LNCaP clone FGC (cell line): ENCODE data around the gene TRMT11.
A peak's percentile ranks its signal among the peaks of the same experiment; 100 is the strongest.

Experiments used
- DNase-seq: peaks from one replicate; pipeline ENCODE4 v3.0.0-alpha.2; 2011; ENCODE audit warnings: low read depth
- H3K4me3 ChIP-seq: 2 replicates; pipeline ENCODE4 v1.5.1; 2011; ENCODE audit warnings: mild to moderate bottlenecking, low read depth, low read length, control low read depth
- TF ChIP-seq, protein P1 (sequence below): IDR thresholded peaks from 2 replicates; pipeline ENCODE4 v1.5.1; 2012; ENCODE audit warnings: mild to moderate bottlenecking; ENCODE audit not compliant: control insufficient read depth, insufficient read depth; ENCODE audit errors: extremely low read depth

The TRMT11 gene

DNA sequence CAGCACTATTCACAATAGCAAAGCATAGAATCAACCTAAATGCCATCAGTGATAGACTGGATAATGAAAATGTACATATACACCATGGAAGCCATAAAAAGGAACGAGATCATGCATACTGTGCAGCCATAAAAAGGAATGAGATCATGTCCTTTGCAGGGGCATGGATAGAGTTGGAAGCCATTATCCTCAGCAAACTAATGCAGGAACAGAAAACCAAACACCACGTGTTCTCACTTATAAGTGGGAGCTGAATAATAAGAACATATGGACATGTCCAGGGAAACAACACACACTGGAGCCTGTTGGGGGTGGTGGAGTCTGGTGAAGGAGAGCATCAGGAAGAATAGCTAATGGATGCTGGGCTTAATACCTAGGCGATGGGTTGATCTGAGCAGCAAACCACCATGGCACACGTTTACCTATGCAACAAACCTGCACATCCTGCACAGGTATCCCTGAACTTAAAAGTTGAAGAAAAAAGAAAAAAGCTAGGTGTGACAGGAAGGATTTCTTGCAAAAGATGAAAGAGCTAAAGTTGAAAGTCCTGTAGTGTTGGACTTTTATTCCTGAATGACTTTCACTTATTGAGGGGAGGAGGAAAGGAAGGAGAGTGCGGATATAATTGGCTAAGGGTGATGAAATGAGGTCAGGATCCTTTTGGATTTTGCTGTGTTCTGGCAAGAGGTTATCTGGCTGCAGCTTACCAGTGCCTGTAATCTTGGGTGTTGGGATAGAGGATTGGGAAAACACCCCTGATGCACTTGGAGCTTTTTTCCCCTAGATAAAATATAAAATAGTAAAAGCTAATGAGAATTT lies 8.5 kb downstream of the TRMT11 start:
- TF ChIP-seq, protein P1, sequence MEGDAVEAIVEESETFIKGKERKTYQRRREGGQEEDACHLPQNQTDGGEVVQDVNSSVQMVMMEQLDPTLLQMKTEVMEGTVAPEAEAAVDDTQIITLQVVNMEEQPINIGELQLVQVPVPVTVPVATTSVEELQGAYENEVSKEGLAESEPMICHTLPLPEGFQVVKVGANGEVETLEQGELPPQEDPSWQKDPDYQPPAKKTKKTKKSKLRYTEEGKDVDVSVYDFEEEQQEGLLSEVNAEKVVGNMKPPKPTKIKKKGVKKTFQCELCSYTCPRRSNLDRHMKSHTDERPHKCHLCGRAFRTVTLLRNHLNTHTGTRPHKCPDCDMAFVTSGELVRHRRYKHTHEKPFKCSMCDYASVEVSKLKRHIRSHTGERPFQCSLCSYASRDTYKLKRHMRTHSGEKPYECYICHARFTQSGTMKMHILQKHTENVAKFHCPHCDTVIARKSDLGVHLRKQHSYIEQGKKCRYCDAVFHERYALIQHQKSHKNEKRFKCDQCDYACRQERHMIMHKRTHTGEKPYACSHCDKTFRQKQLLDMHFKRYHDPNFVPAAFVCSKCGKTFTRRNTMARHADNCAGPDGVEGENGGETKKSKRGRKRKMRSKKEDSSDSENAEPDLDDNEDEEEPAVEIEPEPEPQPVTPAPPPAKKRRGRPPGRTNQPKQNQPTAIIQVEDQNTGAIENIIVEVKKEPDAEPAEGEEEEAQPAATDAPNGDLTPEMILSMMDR: no peak
- H3K4me3 ChIP-seq: no peak overlapping the region
- DNase-seq: no peak

DNA sequence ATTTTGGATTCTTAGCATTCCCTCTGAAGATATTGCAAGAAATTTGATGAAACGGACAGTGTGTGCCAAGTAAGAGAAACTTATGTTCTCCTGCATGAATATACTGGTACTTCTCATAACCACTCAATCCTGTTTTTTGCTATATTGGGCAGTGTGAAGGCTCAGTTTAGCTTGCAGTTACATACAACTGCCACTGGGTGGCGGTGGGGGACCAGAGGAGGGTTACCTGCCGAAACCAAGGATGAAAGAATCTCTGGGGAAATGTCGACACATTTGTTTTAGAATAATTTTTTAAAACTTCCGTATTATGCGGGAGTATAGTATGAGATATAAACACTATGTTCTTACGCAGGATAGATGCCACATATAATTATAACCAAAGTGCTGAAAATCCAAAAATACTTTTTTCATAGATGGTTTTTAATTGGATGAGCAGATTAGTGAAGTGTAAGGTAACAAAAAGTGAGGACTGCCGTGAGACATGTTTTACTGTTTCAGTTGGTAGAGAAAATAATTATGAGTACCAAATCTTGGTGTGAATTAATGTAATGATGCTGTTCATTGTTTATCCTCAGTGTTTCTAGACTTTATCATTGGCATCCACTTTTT lies 9.7 kb downstream of the TRMT11 start:
- H3K4me3 ChIP-seq: no peak overlapping the region
- DNase-seq: no peak
- TF ChIP-seq, protein P1: peak; percentile 97

DNA sequence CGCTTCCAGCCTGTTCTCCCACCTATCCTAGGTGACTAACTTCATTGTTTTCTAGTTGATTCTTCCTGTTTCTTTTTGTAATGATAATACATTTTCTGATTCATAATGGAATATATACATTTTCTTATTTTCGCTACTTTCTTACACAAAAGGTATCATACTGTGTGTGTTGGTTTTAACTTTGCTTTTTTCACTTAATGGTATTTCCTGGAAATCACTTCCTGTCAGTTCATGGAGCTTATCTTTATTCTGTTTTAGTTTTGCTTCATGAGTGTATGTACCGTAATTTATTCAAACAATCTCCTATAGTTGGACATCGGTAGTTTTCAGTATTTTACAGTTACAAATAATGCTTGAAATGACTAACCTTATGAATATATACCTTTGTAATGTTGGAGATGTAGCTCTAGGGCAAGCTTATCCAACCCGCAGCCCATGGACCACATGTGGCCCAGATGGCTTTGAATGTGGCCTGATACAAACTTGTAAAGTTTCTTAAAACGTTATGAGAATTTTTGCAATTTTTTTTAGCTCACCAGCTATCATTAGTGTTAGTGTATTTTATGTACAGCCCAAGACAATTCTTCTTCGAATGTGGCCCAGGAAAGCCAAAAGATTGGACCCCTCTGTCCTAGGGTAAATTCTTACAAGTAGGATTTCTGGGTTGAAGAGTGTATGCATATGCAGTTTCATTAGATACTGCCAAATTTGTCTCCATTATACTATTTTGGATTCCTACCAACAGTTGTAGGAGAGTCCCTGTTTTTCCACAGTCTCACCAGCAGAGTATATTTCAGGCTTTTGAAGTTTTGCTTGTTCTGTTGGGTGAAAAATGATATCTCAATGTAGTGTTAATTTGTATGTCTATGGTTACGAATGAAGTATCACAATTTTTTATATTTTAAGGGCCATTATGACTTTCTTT lies 16.7 kb downstream of the TRMT11 start:
- H3K4me3 ChIP-seq: no peak overlapping the region
- TF ChIP-seq, protein P1: no peak
- DNase-seq: no peak

DNA sequence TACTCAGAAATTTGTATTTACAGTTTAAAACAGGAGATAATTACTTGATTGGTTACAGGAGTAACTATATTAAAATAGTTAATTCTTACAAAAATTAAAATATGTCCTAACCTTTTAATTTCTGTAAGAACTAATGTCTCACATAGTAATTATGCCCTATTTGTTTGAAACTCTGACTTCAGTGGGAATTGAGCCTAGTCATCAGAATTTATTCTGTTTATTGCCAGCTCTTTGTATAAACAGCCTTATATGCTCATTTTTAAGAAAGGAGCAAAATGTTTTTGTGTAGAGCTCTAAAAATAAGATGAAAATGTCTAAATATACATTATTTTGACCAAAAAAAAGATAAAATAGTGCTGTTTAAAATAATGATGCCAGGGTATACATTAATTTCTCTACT lies 21.5 kb downstream of the TRMT11 start:
- TF ChIP-seq, protein P1: no peak
- no peak overlapping the region for H3K4me3 ChIP-seq
- DNase-seq: no peak

DNA sequence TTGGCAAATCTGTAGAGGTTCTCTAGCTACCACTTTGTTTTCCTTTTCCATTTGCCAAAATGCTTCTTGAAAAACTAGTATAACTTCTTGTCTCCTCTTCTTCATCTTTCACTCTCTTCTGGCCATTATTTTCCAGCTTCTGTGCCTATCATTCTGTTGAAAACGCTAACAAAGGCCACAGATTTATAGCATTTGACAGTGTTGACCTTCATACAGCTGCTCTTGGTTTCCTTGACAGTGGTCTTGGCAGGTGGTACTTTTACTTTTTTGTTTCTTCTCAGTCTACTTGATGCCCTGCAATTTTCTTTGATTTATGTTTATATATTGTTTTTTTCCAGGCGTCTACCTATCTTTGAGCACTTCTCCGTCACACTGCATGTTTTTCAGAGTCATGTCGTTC lies 23.7 kb downstream of the TRMT11 start:
- no peak overlapping the region for H3K4me3 ChIP-seq
- TF ChIP-seq, protein P1: no peak
- DNase-seq: no peak

DNA sequence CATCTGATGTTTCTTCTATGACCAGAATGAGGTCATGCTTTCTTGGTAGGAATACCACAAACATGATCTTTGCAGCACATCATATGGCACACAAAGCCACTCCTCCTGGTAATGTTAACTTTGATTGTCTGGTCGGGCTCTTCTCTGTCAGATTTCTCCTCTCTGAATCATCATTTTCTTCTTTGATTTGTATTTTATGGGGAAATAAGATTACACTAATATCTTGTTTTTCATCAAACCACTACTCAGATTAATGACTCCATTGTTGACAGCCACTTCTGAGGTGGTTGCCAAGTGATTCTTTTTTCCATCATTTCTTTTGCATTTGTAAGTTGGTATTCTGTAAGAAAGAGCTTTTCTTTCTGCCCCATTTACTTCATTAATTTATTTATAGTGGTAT lies 29.5 kb downstream of the TRMT11 start:
- DNase-seq: no peak
- no peak overlapping the region for H3K4me3 ChIP-seq
- TF ChIP-seq, protein P1: no peak
